ENCODE data around the gene SLC38A5. TPM values are rescaled to one million over a fixed set of nuclear protein-coding genes. Genes with fewer than 3 reads are reported as not detected.
A peak's percentile ranks its signal among the peaks of the same experiment; 100 is the strongest.

SLC38A5 gene
- total and polyA plus RNA-seq, 2 of the 13 experiments (the other 11 are each of a cell fraction or from before 2014, with no cell fraction given), result 46.1 to 73.4 TPM

DNA sequence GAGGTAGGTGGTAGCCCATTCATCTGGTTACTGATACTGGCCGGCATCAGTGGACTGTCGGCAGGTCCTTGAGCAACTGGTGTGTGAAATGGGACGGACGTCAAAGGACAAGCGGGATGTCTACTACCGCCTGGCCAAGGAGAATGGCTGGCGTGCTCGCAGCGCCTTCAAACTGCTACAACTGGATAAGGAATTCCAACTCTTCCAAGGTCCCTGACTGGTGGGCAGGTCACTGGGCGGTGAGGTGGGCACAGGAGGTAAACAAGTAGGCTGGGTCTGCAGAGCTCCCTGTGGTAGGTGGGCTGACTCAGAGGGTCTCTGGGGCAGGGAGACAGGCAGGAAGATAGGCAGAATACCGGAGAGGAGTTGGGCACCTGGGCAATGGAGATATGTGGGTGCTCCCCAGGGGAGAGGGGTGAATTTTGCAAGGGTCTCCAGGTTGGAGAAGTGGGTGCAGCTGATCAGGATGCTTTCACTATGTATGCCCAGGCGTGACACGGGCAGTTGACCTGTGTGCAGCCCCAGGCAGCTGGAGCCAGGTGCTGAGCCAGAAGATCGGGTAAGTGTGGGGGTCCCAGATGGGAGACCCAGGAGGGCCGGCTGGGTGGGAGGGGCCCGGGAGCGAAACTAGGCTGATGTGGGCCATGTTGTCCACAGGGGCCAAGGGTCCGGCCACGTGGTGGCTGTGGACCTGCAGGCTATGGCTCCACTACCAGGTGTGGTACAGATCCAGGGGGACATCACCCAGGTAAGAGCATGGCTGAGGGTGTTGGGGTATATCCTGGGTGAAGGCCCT, 8.1 kb upstream of the SLC38A5 start (continued):
- TF ChIP-seq FIP1L1 (IDR thresholded peaks at IDR 0.05; ENCODE audit: borderline replicate concordance, insufficient read depth, low read depth, low read length) (no peak), ZNF160 (CRISPR knock-in tag; IDR thresholded peaks at IDR 0.05) (no peak), ZNF12 (CRISPR knock-in tag; IDR thresholded peaks at IDR 0.05) (no peak)

DNA sequence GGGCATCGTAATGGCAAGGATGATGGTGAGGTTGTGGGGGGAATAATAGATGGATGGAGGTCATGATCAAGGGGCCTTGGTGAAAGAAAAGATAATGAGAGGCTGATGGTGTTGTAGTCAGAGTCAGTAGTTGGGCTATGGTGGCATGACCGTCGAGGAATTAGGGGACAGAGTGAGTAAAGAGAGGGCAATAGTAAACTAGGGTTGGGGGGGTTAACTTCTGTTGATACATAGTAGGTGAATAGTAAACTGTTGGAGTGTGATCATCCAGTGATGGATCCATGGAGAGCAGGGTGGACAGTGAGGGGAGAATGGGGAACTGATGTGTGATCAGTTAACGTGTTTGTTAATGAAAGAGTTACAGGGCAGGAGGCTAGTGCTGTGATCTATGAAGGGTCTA, 6.9 kb upstream of the SLC38A5 start:
- WGBS (ENCODE audit: low lambda C conversion rate), result 30% methylated on average over 4 of the region's 4 CpGs
- Histone ChIP-seq H3K4me1 (ENCODE audit: insufficient read depth, low read length) (peaks cover 37% of the 10 kb centered on the region), H3K4me2 (ENCODE audit: low read depth, low read length) (peak overlapping the region; percentile 74), H3K79me2 (ENCODE audit: insufficient read depth, low read length) (peaks cover 19% of the 10 kb centered on the region), H3K36me3 (replicated peaks in 1 of 2; ENCODE audit: control insufficient read depth in 1 of 2, insufficient read depth in 2 of 2, low read length in 2 of 2) (peaks cover 5 to 8% of the 10 kb centered on the region in 2 experiments; a peak in 3 of 5 replicates), H2AFZ (ENCODE audit: low read length) (no peak overlapping the region), H3K9me3 (ENCODE audit: low read length) (no peaks in the 10 kb centered on the region), H3K9ac (ENCODE audit: insufficient read depth, low read depth, low read length) (peak overlapping the region; percentile 77; the same call in 1 of the 2 replicates), H4K20me1 (ENCODE audit: insufficient read depth, low read length) (no peaks in the 10 kb centered on the region), H3K4me3 (replicated peaks in 1 of 3; ENCODE audit: insufficient read depth in 1 of 3, low read depth in 2 of 3, low read length in 3 of 3) (peak overlapping the region; percentile 68 to 78 (median 77)), H3K27me3 (ENCODE audit: control insufficient read depth in 1 of 2, insufficient read depth in 2 of 2, low read length in 2 of 2) (no peaks in the 10 kb centered on the region; a peak in 1 of 5 replicates), H3K27ac (ENCODE audit: extremely low read length, insufficient read depth, low read length) (no peak overlapping the region)
- in situ Hi-C loops (cut with HindIII; ENCODE audit: extremely low pct_ligation_motif_present, low pct_unique_long_range_greater_than_20kb), result no loop called here
- ChIA-PET POLR2A (interaction anchor here (0.6 kb wide), 1 partner anchor 98 kb away, joined by 3 read pairs; no protein-coding TSS in a partner anchor), CTCF (ENCODE audit: low intra/inter-chr PET ratio, low total read pairs) (no interaction called here)
- TSS peak; percentile 38 for BruUV-seq (replicated peaks)
- ATAC-seq (no peak), DNase-seq (ENCODE audit: low spot score) (no peak), FAIRE-seq (no peak)
- no peak for TF ChIP-seq MIER2 (CRISPR knock-in tag; IDR thresholded peaks at IDR 0.05)
- TF ChIP-seq CAMTA2 (CRISPR knock-in tag; IDR thresholded peaks at IDR 0.05; ENCODE audit: borderline replicate concordance), result no peak
- TF ChIP-seq, protein P1, sequence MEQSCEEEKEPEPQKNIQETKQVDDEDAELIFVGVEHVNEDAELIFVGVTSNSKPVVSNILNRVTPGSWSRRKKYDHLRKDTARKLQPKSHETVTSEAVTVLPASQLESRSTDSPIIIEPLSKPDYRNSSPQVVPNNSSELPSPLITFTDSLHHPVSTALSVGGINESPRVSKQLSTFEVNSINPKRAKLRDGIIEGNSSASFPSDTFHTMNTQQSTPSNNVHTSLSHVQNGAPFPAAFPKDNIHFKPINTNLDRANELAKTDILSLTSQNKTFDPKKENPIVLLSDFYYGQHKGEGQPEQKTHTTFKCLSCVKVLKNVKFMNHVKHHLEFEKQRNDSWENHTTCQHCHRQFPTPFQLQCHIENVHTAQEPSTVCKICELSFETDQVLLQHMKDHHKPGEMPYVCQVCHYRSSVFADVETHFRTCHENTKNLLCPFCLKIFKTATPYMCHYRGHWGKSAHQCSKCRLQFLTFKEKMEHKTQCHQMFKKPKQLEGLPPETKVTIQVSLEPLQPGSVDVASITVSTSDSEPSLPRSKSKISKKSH (CRISPR knock-in tag; IDR thresholded peaks at IDR 0.05; ENCODE audit: borderline replicate concordance), result no peak
- no peak for TF ChIP-seq HOXA9 (CRISPR knock-in tag; IDR thresholded peaks at IDR 0.05; ENCODE audit: borderline replicate concordance)
- TF ChIP-seq PCBP1 (IDR thresholded peaks at IDR 0.05; ENCODE audit: borderline replicate concordance, low read depth, low read length), result no peak
- TF ChIP-seq, protein P2, sequence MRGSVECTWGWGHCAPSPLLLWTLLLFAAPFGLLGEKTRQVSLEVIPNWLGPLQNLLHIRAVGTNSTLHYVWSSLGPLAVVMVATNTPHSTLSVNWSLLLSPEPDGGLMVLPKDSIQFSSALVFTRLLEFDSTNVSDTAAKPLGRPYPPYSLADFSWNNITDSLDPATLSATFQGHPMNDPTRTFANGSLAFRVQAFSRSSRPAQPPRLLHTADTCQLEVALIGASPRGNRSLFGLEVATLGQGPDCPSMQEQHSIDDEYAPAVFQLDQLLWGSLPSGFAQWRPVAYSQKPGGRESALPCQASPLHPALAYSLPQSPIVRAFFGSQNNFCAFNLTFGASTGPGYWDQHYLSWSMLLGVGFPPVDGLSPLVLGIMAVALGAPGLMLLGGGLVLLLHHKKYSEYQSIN (CRISPR knock-in tag; IDR thresholded peaks at IDR 0.05; ENCODE audit: borderline replicate concordance), result no peak
- intact Hi-C loops (cut with micrococcal nuclease; ENCODE audit: unreplicated experiment), result loop anchor here (10.0 kb wide), 1 partner anchor 58 kb away; the partner anchor contains the start of gene TBC1D25

All from HepG2 (cell line).